ENCODE measurements around the gene POLQ. TPM values are rescaled to one million over a fixed set of nuclear protein-coding genes. Genes with fewer than 3 reads are reported as not detected.
"Not testable (repeated sequence)": the region's sequence is repeated elsewhere in the genome, so short reads cannot be mapped to it uniquely, and the experiment has no call there.

POLQ gene
- total RNA-seq, 1 donor from 2014 or later = 37.7 TPM

DNA sequence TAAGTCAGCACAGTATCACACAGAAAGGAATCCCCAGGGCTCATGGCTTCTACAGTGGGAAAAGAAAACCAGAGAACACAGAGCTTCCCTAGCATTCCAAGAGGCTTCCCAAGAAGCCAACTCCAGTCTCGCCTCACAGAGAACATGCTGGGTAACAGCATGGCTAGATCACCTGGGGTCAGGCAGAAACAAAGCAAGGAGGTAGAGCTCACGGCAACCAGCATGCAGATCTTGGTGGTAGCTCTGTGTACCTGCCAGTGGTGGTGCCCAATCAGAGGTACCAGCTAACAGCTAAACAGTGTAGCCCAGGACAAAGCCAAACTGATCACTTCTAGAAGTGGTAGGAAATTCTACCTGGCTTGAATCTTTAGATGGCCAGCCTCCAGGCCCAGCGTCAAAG is 31.3 kb downstream of the POLQ start:
- intact Hi-C loops (cut with micrococcal nuclease) = no loop called here

- intact Hi-C loops (cut with micrococcal nuclease) = no loop called here
Measured at GRCh38 chr3:121508389-121508788, 37.4 kb downstream of the POLQ start.

DNA sequence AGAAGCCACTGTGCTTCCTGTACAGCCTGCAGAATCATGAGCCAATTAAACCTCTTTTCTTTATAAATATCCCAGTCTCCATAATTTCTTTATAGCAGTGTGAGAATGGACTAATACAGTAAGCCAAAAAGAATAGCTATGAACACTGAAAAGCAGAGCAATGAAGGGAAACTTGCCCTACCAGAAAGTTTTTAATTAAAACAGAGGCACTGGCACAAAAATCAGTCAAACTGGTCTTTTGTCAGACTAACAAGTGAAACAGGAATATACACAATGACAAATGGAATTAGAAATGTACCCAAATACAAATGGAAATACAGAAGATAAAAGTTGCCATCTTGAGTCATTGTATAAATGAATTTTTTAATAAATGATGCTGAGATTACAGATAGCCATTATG is 40.5 kb downstream of the POLQ start:
- intact Hi-C loops (cut with micrococcal nuclease) = no loop called here

DNA sequence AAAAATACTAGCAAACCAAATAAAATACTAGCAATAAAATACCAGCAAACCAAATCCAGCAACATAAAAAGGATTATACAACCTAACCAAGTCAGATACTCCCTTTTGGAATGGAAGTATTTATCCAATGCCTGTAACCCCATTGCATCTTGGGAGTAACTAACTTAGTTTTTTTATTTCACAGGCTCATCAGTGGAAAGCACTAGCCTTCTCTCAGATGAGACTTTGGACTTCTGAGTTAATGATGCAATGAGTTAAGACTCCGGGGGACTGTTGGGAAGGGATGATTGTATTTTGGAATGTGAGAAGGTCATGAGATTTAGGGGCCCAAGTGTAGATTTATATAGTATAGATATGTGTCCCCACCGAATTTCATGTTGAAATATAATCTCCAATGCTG is 41.2 kb downstream of the POLQ start:
- intact Hi-C loops (cut with micrococcal nuclease) = no loop called here

DNA sequence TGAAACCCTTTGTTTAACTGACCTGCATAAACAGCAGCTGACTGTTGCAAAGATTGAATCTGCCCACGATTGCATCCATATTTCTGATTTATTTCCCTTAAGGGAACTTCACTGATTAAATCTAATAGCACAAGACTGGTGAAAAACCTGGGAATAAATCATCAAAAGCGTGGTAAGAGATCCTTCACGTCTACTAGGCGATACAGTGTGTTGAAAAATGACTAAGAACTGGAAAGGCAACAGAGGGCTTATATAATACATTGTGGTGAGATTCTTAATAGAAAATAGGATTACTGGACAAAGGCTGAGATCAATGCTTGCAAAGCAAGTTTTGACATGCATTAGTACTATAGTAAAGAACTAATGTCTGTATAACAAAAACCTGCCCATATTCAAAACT is 49.0 kb downstream of the POLQ start:
- intact Hi-C loops (cut with micrococcal nuclease) = no loop called here

- intact Hi-C loops (cut with micrococcal nuclease) = no loop called here
Measured at GRCh38 chr3:121493431-121493830, 52.4 kb downstream of the POLQ start.

GRCh38 chr3:121491683-121492320 is 54.0 kb downstream of the POLQ start:
- intact Hi-C loops (cut with micrococcal nuclease) = no loop called here

DNA sequence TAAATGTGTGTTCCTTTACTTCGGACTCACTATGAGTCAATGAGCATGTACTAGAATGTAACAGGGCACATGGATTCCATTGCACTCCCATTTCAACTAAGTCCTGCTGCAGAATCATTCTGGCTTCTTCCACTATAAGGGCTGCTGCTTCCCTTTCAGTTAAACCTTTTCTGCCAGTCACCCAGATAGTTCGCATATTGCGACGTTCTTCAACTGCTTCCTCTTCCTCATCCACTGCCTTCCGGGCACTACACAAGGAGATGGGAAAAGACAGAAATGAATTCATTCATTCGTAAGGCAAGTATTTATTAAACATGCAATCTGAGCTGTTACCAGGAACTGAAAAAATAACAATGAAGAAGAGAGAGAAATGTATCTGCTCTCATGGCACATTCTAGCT is 55.6 kb downstream of the POLQ start:
- intact Hi-C loops (cut with micrococcal nuclease) = no loop called here

- intact Hi-C loops (cut with micrococcal nuclease) = no loop called here
Measured at GRCh38 chr3:121488628-121489027, 57.2 kb downstream of the POLQ start.

DNA sequence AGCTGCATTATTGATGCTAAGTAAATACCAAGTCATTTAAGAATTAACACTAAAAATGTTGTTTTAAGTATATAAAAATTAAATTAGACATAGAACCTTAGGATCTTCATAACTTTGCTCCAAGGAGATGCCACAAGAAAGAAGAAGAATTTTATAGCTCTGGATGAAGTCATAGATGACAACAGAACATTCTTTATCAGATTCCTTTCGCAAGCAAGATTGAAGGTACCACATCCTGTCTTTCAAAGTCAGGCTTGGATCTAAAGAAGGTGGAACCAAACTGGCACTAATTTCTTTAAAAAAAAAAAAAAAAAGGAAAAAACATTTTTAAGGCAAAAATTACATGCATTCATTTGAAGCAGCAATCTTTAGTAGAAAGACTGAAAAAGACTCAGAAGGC is 62.5 kb downstream of the POLQ start:
- intact Hi-C loops (cut with micrococcal nuclease) = no loop called here

DNA sequence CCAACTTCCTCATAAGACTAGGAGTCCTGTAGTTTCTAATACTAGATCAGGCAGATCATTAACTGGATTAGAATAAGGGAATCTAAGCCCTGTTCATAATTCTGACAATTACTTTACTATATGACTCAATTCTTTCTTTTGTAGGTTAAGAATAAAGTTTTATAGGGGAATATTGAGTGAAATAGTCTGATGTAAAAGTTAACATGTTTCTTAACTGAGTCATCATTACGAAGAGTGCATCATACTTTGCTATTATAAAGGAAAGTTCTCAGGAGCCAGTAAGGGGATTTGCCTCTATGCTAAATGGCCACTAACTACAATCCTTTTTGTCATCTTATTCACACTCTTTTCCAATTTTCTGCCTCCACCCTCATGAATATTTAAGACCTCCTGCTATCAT is 63.1 kb downstream of the POLQ start:
- intact Hi-C loops (cut with micrococcal nuclease) = no loop called here

DNA sequence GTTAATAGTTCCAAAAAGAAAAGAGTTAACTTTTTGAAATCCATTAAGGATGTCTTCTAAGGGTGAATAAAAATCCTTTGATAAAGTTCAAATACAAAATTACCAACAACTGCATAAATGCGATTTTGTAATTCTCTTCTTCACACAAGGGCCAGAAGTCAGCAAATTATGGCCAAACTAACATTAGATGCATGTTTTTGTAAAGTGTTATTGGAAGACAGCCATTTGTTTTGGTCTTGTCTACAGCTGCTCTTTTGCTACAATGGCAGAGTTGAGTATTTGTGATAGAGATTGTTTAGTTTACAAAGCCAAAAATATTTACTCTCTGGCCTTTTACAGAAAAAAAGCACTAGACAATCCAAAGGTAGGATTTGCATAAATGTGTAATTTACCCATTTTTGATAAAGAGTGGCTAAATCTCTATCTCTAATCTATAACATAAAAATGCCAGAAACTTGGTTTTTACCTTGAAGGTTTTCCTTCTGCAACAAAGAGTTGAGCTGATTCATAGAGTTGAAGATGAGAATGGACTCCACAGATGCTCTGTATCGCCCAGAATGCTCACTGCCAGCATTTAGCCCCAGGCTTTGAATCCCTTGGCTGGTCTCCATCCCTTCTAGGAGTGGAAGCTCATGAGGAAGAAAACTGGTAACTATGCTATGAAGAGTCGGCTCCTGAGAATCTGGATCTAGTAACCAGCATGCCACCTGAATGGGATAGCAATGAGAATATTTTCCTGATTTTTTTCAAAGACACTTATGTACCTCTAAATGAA is 64.5 kb downstream of the POLQ start:
- intact Hi-C loops (cut with micrococcal nuclease) = no loop called here

GRCh38 chr3:121477589-121477988 is 68.2 kb downstream of the POLQ start:
- intact Hi-C loops (cut with micrococcal nuclease) = no loop called here

GRCh38 chr3:121473001-121473400 is 72.8 kb downstream of the POLQ start:
- intact Hi-C loops (cut with micrococcal nuclease) = no loop called here

- intact Hi-C loops (cut with micrococcal nuclease) = no loop called here
Measured at GRCh38 chr3:121467085-121467484, 78.7 kb downstream of the POLQ start.

GRCh38 chr3:121463745-121464144 is 82.0 kb downstream of the POLQ start:
- intact Hi-C loops (cut with micrococcal nuclease) = no loop called here

DNA sequence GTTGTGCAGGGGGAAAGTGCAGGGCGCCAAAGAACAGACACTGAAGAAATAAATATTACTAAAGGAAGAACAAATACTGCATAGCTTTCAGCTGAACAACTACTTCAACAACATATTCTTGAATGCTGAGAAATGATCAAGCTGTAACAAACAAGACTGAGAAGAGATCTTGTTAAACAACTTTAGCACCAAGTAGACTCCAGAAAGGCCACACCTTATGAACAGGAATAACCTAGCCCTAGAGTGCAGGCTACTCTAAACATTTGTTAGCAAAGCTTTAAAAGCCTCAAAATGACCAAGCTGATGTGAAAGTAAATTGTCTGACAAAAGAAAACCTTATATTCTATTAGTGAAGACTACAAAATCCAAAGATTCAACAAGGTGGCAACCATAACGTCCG is 83.2 kb downstream of the POLQ start:
- intact Hi-C loops (cut with micrococcal nuclease) = no loop called here

DNA sequence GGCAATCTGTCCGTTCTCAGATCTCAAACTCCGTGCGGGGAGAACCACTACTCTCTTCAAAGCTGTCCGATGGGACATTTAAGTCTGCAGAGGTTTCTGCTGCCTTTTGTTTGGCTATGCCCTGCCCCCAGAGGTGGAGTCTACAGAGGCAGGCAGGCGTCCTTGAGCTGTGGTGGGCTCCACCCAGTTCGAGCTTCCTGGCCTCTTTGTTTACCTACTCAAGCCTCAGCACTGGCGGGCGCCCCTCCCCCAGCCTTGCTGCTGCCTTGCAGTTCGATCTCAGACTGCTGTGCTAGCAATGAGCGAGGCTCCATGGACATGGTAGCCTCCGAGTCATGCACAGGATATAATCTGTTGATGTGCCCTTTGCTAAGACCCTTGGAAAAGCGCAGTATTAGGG is 94.0 kb downstream of the POLQ start:
- intact Hi-C loops (cut with micrococcal nuclease) = not testable (repeated sequence)

GRCh38 chr3:121443456-121443855 is 102.3 kb downstream of the POLQ start:
- intact Hi-C loops (cut with micrococcal nuclease) = no loop called here

GRCh38 chr3:121436641-121437040 is 109.1 kb downstream of the POLQ start:
- intact Hi-C loops (cut with micrococcal nuclease) = loop anchor here (10.0 kb wide), 1 partner anchor 1342 kb away; the partner anchor contains the start of gene GSK3B

- intact Hi-C loops (cut with micrococcal nuclease) = loop anchor here (10.0 kb wide), 1 partner anchor 1341 kb away; the partner anchor contains the start of gene GSK3B
Measured at GRCh38 chr3:121436074-121436473, 109.7 kb downstream of the POLQ start.

DNA sequence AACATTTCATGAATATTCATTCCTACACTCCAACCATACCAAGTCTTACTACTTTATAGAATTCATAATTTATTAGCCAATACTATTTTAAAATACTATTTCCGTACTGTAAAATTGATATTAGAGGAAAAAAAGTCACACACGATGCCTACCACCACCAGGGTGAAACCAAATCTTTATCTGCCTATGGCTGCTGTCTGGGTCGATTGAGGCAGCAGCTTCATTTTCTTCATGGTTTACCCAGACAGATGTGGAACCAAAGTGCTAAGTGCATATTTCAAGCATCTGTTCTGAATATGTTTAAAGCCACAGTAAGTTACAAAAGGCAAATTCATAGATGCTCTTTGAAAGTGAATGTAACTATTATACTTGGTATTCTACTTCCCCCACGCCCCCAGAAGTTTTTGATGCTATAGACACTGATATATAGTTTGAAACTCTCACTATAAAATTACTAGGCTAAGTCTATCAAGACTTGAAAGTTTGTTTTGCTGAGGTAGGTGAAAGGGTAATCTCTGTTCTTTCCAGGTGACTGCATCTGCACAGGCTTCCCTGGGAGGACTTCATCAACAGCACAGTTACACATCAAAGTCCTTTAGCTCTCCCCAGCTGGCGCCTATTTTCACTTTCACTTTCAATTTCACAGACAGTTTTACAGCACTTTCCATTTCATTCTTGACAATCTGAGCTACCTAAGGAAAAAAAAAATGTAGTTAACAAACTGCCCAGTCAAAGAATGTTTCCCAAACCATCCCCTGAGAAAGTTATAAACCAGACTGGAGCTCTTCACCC is 113.9 kb downstream of the POLQ start:
- intact Hi-C loops (cut with micrococcal nuclease) = loop anchor here (10.0 kb wide), 1 partner anchor 1337 kb away; the partner anchor contains the start of gene GSK3B
